ENCODE results near the gene PSG6. TPM values are rescaled to one million over a fixed set of nuclear protein-coding genes. Genes with fewer than 3 reads are reported as not detected.
"Not testable (repeated sequence)": the region's sequence is repeated elsewhere in the genome, so short reads cannot be mapped to it uniquely, and the experiment has no call there.

The PSG6 gene
- total RNA-seq, 4 donors from 2014 or later, result 1.9 TPM; not detected in 3

- intact Hi-C loops (cut with DNase I; ENCODE audit: low total_unique reads); H3K4me3 ChIP-seq (ENCODE audit: low read depth, poor library complexity, severe bottlenecking); DNase-seq (ENCODE audit: low spot score in 2 of 2): not testable (repeated sequence)
- WGBS, 2 donors, result 83 to 85% methylated on average over 4 of the region's 4 CpGs
These were observed 17.1 kb downstream of the PSG6 start for GRCh38 chr19:42900561-42900960.

GRCh38 chr19:42899674-42900073 is 18.0 kb downstream of the PSG6 start:
- H3K4me3 ChIP-seq (ENCODE audit: low read depth, poor library complexity, severe bottlenecking); intact Hi-C loops (cut with DNase I; ENCODE audit: low total_unique reads): not testable (repeated sequence)
- DNase-seq (ENCODE audit: low spot score in 2 of 2), result peak in 1 of 2 donors; percentile 37
- 83 to 85% methylated on average over 12 of the region's 12 CpGs for WGBS, 2 donors

- H3K4me3 ChIP-seq (ENCODE audit: low read depth, poor library complexity, severe bottlenecking); intact Hi-C loops (cut with DNase I; ENCODE audit: low total_unique reads); DNase-seq (ENCODE audit: low spot score in 2 of 2): not testable (repeated sequence)
- 88 to 89% methylated on average over 1 of the region's 1 CpG for WGBS, 2 donors
These were observed 18.6 kb downstream of the PSG6 start for GRCh38 chr19:42899110-42899509.

- intact Hi-C loops (cut with DNase I; ENCODE audit: low total_unique reads); H3K4me3 ChIP-seq (ENCODE audit: low read depth, poor library complexity, severe bottlenecking): not testable (repeated sequence)
- WGBS, 2 donors, result 17 to 23% methylated on average over 1 of the region's 1 CpG
- peak in 1 of 2 donors; percentile 52 for DNase-seq (ENCODE audit: low spot score in 2 of 2)
These were observed 19.0 kb downstream of the PSG6 start for GRCh38 chr19:42898656-42899055.

GRCh38 chr19:42897729-42898128 is 20.0 kb downstream of the PSG6 start:
- intact Hi-C loops (cut with DNase I; ENCODE audit: low total_unique reads); H3K4me3 ChIP-seq (ENCODE audit: low read depth, poor library complexity, severe bottlenecking); DNase-seq (ENCODE audit: low spot score in 2 of 2): not testable (repeated sequence)
- 5 to 39% methylated on average over 1 of the region's 1 CpG for WGBS, 2 donors

GRCh38 chr19:42890446-42890845 is 27.2 kb downstream of the PSG6 start:
- 87 to 91% methylated on average over 7 of the region's 7 CpGs for WGBS, 2 donors
- DNase-seq (ENCODE audit: low spot score in 2 of 2); H3K4me3 ChIP-seq (ENCODE audit: low read depth, poor library complexity, severe bottlenecking); intact Hi-C loops (cut with DNase I; ENCODE audit: low total_unique reads): not testable (repeated sequence)

GRCh38 chr19:42887876-42888445 is 29.7 kb downstream of the PSG6 start:
- intact Hi-C loops (cut with DNase I; ENCODE audit: low total_unique reads); H3K4me3 ChIP-seq (ENCODE audit: low read depth, poor library complexity, severe bottlenecking); DNase-seq (ENCODE audit: low spot score in 2 of 2): not testable (repeated sequence)

GRCh38 chr19:42882730-42883129 is 35.0 kb downstream of the PSG6 start:
- 56 to 61% methylated on average over 2 of the region's 2 CpGs for WGBS, 2 donors
- H3K4me3 ChIP-seq (ENCODE audit: low read depth, poor library complexity, severe bottlenecking); DNase-seq (ENCODE audit: low spot score in 2 of 2); intact Hi-C loops (cut with DNase I; ENCODE audit: low total_unique reads): not testable (repeated sequence)

GRCh38 chr19:42882010-42882409 is 35.7 kb downstream of the PSG6 start:
- 65 to 71% methylated on average over 5 of the region's 5 CpGs for WGBS, 2 donors
- H3K4me3 ChIP-seq (ENCODE audit: low read depth, poor library complexity, severe bottlenecking); intact Hi-C loops (cut with DNase I; ENCODE audit: low total_unique reads); DNase-seq (ENCODE audit: low spot score in 2 of 2): not testable (repeated sequence)

- intact Hi-C loops (cut with DNase I; ENCODE audit: low total_unique reads); H3K4me3 ChIP-seq (ENCODE audit: low read depth, poor library complexity, severe bottlenecking); DNase-seq (ENCODE audit: low spot score in 2 of 2): not testable (repeated sequence)
- 56 to 63% methylated on average over 8 of the region's 8 CpGs for WGBS, 2 donors
These were observed 36.4 kb downstream of the PSG6 start for GRCh38 chr19:42881279-42881678.

- DNase-seq (ENCODE audit: low spot score in 2 of 2); intact Hi-C loops (cut with DNase I; ENCODE audit: low total_unique reads): not testable (repeated sequence)
- 94 to 95% methylated on average over 7 to 9 of the region's 9 CpGs for WGBS, 2 donors
These were observed 37.1 kb downstream of the PSG6 start for GRCh38 chr19:42880621-42881020.

GRCh38 chr19:42879613-42880012 is 38.1 kb downstream of the PSG6 start, which contains the start of gene PSG1:
PSG1 (minus strand) TSS chr19:42879713; CDS start chr19:42879581, 132 bp downstream.
- no peak for TF ChIP-seq CTCF (IDR thresholded peaks at IDR 0.05)
- no peak for TF ChIP-seq POLR2A (IDR thresholded peaks at IDR 0.05)
- intact Hi-C loops (cut with DNase I; ENCODE audit: low total_unique reads), result no loop called here
- 42 to 81% methylated on average over 2 of the region's 2 CpGs for WGBS, 2 donors
- H3K4me3 ChIP-seq (ENCODE audit: low read depth, poor library complexity, severe bottlenecking), result no peak within 1 kb of the TSS
- DNase-seq (ENCODE audit: low spot score in 2 of 2), result no peak

More at GRCh38 chr19:42880621-42881020, 37.1 kb downstream of the PSG6 start:
- not testable (repeated sequence) for H3K4me3 ChIP-seq (ENCODE audit: low read depth, poor library complexity, severe bottlenecking)

GRCh38 chr19:42876596-42876995 is 41.1 kb downstream of the PSG6 start:
- DNase-seq (ENCODE audit: low spot score in 2 of 2); intact Hi-C loops (cut with DNase I; ENCODE audit: low total_unique reads); H3K4me3 ChIP-seq (ENCODE audit: low read depth, poor library complexity, severe bottlenecking): not testable (repeated sequence)

- H3K4me3 ChIP-seq (ENCODE audit: low read depth, poor library complexity, severe bottlenecking); DNase-seq (ENCODE audit: low spot score in 2 of 2); intact Hi-C loops (cut with DNase I; ENCODE audit: low total_unique reads): not testable (repeated sequence)
- WGBS, 2 donors, result 17 to 22% methylated on average over 1 of the region's 1 CpG
These were observed 41.8 kb downstream of the PSG6 start for GRCh38 chr19:42875881-42876280.

Data from lower leg skin (tissue), 4 donors.